Stimulated activated CD4-positive, alpha-beta T cell treated with anti-CD3 and anti-CD28 coated beads, TNF-alpha, amount 100 ng/mL, for 48 hours (primary cell): ENCODE data around the gene HRH1.
"Not testable (repeated sequence)": the region's sequence is repeated elsewhere in the genome, so short reads cannot be mapped to it uniquely, and the experiment has no call there.

Source experiments
- DNase-seq, 3 donors: peaks; one replicate each; pipeline ENCODE4 v3.0.0-alpha.2; 2020; ENCODE audit warnings: low read depth in 3 of 3

The HRH1 gene

GRCh38 chr3:11172096-11172690 is 17.9 kb downstream of the HRH1 start:
- no peak for DNase-seq

DNA sequence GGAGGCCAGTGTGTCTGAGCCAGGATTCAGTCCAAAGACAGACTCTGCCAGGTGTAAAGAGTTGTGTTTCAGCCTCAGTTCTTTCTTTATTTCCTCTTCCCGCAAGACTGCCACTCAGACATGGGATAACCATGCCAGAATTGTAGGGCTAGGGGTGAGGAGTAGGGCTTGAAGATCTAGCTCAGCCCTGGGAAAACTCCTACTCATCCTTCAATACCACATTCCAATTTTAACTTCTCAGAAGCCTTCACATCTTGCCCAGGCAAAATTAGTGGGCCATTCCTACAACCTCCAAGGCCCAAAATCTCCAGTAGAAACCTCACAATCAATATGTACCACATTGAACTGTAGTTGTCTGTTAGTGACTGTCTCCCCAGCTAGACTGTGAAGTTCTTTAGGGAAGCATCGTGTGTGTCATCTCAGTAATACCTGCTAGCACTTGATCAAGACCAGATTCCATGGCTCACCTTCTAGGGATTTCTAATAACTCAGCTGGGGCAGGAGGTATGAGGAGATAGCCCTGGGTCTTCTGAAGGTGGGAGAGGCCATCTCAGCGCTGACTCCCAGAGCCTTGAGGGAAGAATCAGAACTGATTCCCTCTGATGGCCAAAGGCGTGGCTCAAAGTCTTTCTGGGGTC is 19.7 kb downstream of the HRH1 start:
- no peak for DNase-seq

GRCh38 chr3:11178421-11178820 is 24.1 kb downstream of the HRH1 start:
- no peak for DNase-seq

DNA sequence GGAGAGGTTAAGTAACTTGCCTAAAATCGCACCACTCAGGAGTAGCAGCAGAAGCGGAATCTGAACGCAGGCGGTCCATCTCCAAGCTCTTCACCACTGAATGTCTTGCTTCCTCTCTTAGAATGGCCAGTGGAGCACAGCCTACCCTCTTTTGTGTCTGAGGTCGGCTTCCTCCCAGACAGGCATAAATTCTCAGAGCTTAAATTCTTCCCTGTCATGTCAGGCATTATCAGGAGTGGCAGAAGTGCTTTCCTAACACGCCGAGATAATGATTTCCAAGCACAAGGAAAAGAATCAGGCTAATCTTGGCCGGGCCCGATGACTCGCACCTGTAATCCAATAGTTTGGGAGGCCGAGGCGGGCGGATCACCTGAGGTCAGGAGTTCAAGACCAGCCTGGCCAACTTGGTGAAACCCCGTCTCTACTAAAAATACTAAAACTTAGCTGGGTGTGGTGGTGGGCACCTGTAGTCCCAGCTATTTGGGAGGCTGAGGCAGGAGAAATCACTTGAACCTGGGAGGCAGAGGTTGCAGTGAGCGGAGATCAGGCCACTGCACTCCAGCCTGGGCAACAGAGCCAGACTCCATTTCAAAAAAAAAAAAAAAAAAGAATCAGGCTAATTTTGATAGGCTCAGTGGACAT is 30.2 kb downstream of the HRH1 start:
- not testable (repeated sequence) for DNase-seq

DNA sequence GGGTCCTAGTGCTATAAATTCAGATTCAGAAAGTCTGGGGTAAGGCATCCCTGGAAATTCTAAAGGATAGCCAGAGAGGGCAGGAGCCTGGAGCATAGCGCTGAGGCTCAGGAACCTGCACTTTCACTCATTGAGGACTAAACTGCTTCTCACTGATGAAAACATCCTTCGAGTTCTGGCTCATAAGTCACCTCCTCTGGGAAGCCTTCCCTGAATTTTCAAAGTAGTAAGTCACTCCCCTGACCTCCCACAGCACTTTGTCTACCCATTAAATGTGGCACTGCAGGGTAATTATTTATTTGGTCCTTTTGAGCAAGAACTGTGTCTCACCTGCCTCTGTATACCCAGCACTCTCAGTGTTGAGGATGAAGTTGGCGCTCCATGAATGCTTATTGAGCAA is 30.9 kb downstream of the HRH1 start:
- no peak for DNase-seq

- no peak for DNase-seq
Measured at GRCh38 chr3:11185564-11186317, 31.4 kb downstream of the HRH1 start.

DNA sequence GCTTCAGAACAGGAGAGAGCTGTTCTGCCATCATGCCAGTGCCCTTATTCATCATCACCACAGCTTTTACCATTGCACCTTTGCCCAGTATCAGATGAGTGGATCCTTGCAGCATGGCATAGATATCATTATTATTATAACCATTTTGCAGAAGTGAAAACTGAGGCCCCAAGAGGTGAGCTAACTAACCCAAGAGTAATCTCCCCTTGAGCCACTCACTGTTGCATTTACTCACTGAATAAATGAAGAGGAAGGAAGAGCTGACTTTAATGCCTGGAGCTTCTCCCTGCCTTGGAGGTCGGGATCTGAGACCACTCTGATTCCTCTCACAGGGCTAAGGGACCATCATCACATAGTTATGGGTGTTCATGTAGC is 32.0 kb downstream of the HRH1 start:
- no peak for DNase-seq

DNA sequence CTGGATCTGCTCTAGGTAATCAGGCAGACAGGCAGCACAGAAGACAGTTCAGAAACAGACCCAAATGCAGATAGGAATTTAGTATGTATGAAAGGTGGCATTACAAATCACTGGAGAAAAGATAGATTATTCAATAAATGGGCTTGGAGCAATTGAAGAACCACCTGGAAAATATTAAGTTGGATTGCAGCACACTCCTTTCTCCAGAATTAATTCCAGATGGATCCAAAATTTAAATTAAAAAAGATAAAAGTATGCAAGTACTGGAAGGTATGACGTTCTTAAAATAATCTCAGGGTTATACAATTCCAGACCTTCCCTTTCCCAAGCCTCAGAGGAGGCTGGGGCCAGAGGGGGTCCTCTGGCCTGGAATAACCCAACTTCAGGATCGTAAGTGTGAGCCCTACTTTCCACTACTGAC is 32.5 kb downstream of the HRH1 start:
- DNase-seq, result no peak

DNA sequence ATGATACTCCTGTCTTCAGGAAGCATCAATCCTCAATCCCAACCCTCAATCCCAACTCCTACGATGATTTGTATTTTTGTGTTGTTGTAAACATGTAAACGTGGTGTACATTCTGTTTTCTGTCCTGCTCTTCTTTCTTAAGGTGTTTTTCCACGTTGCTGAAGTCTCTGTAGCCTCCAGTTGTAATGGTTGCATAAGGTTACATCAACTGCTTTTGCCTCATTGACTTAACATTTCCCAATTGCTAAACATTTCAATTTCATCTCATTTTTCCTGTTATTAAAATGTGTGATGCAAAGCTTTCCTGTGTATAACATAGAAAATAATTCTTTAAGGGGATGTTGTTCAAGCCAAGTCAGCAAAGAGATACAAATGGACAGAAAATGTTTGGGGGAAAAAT is 33.4 kb downstream of the HRH1 start:
- no peak for DNase-seq

- no peak for DNase-seq
Measured at GRCh38 chr3:11188231-11188630, 33.9 kb downstream of the HRH1 start.

GRCh38 chr3:11195201-11195600 is 40.9 kb downstream of the HRH1 start:
- no peak for DNase-seq

DNA sequence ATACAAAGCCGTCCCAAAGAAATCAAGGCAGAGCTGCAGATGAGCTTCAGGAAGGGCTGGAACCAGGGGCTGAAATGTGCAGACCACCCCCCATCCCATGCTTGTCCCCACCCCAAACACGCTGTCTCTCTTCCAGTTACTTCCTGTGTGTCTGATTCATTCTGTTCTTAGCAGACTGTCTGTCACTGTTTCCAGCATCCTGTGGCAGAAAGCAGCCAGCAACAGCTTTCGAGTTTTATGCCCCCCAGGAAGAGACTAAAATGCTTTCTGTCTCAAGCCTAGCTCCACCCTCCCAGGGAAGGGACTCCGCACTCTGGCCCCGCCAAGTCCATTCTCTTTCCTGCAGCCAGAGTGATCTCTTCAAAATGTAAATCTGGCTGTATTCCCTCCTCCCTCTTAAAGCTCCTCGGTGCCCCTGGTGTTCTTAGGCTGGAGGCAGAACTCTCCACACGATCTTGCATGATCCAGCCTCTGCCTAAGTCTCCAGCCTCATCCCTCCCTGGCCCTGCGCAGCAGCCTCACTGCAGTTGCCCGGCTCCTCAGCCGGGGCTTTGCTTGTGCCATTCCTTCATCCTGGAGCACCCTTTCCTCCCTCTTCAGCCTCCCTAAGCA is 41.5 kb downstream of the HRH1 start:
- no peak for DNase-seq

GRCh38 chr3:11197484-11197883 is 43.2 kb downstream of the HRH1 start:
- DNase-seq, result no peak

- no peak for DNase-seq
Measured at GRCh38 chr3:11198070-11198469, 43.8 kb downstream of the HRH1 start.

DNA sequence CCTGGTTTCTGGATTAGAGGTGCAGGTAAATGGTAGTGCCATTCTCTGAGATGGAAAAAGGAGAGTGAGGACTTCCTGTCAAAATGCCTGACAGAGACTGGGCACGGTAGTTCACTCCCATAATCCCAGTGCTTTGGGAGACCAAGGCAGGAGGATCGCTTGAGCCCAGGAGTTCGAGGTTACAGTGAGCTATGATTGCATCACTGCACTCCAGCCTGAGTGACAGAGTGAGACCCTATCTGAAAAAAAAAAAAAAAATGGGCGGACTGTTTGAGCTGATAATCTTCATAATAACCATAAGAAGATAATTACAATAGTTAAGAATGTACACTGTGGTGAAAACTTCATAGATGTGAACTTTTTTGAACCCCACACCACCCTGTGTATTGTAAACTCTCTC is 44.2 kb downstream of the HRH1 start:
- DNase-seq, result no peak

- DNase-seq, result no peak
Measured at GRCh38 chr3:11199902-11200845, 45.9 kb downstream of the HRH1 start.

GRCh38 chr3:11201251-11202019 is 47.1 kb downstream of the HRH1 start:
- DNase-seq, result no peak

DNA sequence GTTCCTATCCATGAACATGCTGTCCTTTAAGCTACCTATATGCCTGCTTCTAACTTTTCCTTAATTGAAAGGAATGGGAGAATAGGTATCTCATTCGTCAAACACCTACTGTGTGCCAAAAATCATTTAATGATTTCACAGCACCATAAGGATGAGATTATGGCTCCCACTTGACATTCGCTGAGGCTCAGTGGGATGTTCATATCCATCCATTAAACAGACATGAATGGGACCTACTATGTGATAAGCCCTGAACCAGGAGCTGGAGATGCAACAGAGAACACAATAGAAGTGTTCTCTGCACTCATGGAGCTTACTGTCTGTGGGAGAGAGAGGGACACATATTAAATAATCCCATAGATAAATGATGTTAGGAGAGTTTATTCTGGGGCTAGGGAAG is 49.7 kb downstream of the HRH1 start:
- DNase-seq, result no peak

DNA sequence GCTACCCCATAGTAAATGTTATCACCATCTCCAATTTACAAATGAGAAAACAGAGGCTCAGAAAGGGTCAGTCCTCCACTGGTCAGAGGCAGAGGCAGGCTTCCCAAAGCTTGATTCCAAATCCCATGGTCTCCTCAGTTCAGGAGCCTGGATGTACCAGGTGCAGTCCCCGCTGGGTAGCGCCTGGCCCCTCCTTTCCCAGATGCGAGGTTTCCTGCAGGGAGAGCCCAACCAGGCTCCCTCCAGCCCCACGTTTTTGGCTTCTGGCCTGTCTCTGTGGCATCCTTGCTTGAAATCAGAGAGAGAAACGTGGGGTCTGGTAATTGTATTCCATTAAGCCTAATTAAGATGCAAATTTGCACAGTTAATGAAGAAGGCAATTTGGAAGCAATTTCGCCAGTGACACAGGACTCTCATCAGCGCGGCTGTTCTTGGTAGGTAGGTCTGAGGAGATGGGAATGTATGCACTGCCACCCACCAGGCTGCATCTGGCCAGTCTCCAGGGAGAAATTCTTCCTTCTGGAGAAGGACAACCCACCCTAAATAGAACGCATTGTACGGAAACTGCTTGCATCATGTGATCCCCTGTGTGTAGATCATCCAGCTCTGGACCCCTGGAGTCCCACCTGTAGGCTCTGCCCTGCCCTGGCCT is 50.5 kb downstream of the HRH1 start:
- no peak for DNase-seq

- DNase-seq, result not testable (repeated sequence)
Measured at GRCh38 chr3:11205881-11206280, 51.6 kb downstream of the HRH1 start.
